Measurements from ENCODE around the gene TMEM132D. TPM values are rescaled to one million over a fixed set of nuclear protein-coding genes. Genes with fewer than 3 reads are reported as not detected.
"Not testable (repeated sequence)": the region's sequence is repeated elsewhere in the genome, so short reads cannot be mapped to it uniquely, and the experiment has no call there.

Gene TMEM132D
- total RNA-seq, 1 donor from 2014 or later = not detected

DNA sequence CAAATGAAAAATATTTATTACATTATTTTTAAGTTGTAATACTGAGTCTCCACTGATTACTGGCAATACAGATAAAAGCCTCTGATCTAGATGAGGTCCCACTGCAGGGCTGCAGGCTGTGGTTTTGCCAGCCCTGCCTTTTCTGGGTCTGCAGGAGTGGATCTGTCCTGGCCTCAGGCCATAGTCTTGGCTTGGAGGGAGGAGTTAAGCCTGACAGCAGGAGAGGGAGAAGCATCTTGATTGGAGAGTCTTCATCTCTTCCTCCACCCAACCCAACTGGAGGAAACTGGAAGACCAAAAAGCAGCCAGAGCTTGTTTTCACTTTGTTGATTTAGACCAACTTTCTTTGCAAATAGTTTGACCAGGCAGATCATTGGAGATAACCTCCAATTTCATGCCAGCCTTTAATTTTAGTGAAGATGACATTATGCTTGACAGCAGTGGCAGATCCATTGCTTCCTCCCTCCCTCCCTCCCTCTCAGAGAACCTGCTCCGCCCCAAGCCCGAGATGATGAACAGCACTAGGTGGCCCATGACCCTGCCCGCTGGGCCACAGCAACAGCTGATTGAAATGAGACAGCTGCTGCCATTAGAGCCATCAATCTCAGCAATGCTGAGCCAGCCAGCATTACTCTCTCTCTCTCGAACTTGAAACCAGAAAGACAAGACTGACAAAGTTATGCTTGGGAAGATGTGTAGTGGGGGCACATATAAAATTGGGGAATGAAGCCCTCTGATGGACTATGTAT lies 828.2 kb downstream of the TMEM132D start:
- intact Hi-C loops (cut with micrococcal nuclease) = no loop called here

DNA sequence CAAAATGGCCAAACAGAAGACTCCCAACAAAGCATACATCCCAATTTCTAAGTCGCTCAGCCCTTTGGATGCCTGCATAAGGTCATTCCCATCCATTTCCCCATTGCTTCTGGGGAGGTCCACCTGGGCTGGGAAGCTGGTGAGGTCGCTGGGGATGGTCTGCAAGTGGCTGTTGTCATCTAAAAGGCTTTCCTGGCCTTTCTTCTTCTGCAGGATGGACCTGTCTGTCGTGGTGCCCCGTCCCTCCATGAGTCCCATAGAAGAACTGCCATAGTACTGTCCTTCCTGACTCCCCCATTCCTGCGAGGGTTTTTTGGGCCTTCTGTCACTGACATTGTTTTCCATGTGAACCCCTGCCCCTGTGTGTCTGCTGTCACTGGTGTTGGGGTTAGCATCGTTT lies 829.4 kb downstream of the TMEM132D start:
- intact Hi-C loops (cut with micrococcal nuclease) = no loop called here

- intact Hi-C loops (cut with micrococcal nuclease) = no loop called here
Measured at GRCh38 chr12:129073157-129073915, 830.5 kb downstream of the TMEM132D start.

- intact Hi-C loops (cut with micrococcal nuclease) = no loop called here
Measured at GRCh38 chr12:129071362-129071761, 832.5 kb downstream of the TMEM132D start.

DNA sequence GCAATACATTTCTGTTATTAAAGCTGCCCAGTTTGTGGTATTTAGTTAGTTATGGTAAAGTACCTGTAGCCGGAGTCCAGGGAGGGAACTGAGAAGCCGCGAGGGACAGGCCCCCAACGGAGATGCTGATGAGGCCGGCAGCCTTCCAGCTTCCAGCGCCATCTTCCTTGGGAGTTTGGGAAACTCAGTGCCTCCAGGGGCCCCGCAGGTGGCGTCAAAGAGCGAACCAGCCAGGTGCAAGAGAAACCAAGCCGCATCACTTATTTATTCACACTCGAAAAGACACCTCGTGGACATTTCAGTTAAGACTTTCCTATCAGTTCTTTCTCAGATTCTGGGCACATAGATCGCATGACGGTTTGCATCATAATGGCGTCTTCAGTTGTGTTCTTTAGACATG lies 833.9 kb downstream of the TMEM132D start:
- intact Hi-C loops (cut with micrococcal nuclease) = no loop called here

DNA sequence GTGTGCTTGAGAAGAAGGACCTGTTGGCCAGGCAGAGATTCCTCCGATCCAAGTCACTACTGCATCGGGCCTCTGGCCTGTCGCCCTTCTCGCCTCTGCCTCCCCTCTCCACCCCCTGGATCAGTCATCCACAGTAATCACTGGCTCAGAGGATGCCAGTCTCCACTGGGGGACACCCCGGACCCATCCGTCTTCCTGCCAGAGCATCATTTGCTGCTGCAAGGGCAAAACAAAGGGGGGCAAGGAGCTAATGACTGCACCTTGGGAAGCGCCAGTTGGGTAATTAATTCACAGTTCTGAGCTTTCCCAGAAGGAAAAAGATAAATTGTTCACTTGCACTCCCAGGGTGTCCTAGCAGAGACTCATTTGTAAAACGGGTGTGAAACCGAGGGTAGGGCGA lies 835.1 kb downstream of the TMEM132D start:
- intact Hi-C loops (cut with micrococcal nuclease) = no loop called here

DNA sequence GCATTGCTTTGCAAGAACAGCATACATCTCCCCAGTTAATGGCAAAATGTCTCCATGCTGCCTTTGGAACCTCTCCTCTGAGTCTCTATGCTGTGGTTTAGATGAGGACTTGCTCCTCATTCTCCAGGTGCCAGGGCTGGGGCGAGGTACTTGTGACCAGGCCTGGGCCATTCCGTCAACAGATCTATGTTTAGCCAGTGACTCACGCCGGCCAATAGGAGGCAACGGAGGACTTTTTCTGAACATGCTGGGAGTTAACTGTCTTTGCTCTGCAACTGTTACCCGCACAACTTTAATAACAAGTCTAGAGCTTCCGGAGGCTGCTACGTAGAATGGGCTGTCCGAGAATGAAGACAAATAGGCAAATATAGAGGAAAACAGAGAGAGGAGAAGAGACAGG lies 836.3 kb downstream of the TMEM132D start:
- intact Hi-C loops (cut with micrococcal nuclease) = no loop called here

DNA sequence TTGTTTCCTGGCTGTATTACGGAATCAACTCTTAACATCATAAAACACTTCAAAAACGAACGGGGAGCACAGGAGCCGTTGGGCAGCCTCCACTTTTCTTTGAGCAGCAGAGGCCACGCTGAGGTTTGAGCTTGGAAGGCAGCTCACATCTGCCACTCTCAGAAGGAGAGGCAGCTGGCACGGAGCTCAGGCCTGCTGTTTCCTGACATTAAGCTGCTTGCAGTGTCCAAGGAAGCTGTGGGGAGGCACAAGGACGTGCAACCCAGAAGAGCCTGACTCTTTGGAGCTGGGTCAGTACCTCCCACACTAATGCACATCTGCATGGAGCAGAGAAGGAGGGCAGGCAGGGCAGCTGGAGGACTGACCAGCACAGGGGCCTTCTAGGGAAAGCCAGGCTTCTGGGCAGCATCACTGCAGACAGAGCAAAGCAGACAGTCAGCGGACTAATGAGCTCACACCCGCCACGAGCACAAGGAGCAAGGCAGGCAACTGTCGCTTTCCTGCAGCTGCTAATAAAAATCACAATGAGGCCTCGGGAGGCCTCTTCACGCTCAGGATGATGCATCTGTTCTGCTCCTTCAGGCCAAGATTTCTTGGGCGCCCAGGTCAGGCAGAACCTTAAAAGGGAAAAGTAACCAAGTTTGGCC lies 839.5 kb downstream of the TMEM132D start:
- intact Hi-C loops (cut with micrococcal nuclease) = no loop called here

GRCh38 chr12:129063600-129063999 lies 840.2 kb downstream of the TMEM132D start:
- intact Hi-C loops (cut with micrococcal nuclease) = no loop called here

DNA sequence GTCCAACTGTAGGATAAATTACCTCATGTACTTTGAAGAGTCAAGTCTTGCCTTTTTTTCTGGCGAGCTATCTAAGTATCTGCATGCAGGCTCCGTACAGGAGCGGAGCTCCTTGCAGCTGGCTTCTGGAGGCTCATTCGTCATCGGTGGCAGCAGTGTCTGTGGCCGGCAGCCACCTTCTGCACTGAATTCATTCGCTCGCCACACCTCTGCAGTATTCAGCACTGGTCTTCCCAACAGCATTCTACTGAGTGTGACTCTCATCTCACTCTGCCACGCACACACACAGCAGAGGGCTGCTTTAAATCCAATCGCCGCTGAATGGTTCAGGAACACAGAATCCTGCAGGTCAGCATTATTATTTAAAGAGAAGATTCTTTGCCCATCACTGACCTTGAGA lies 850.6 kb downstream of the TMEM132D start:
- intact Hi-C loops (cut with micrococcal nuclease) = no loop called here

- intact Hi-C loops (cut with micrococcal nuclease) = no loop called here
Measured at GRCh38 chr12:129052373-129052772, 851.5 kb downstream of the TMEM132D start.

GRCh38 chr12:129049917-129050316 lies 853.9 kb downstream of the TMEM132D start:
- intact Hi-C loops (cut with micrococcal nuclease) = no loop called here

- intact Hi-C loops (cut with micrococcal nuclease) = not testable (repeated sequence)
Measured at GRCh38 chr12:129043334-129043733, 860.5 kb downstream of the TMEM132D start.

DNA sequence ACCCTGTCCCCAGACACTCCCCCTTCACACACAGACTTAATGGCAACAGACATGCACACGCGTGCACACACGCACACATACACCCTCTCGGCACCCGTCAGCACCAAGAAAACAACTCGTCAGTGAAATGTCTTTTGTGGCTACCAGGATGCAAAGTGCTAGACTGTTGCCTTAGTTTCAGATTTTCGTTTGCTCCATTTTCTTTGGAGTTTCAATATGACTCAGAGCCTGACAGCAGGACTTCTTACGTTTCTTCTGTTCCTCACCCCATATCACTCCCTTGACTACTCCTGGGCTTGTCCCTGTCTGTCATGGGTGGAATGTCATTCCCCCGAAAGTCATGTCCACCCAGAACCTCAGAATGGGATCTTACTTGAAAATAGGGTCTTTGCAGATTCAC lies 867.7 kb downstream of the TMEM132D start:
- intact Hi-C loops (cut with micrococcal nuclease) = no loop called here

GRCh38 chr12:129034558-129035289 lies 869.1 kb downstream of the TMEM132D start:
- intact Hi-C loops (cut with micrococcal nuclease) = no loop called here

GRCh38 chr12:129028844-129029243 lies 875.0 kb downstream of the TMEM132D start:
- intact Hi-C loops (cut with micrococcal nuclease) = no loop called here

DNA sequence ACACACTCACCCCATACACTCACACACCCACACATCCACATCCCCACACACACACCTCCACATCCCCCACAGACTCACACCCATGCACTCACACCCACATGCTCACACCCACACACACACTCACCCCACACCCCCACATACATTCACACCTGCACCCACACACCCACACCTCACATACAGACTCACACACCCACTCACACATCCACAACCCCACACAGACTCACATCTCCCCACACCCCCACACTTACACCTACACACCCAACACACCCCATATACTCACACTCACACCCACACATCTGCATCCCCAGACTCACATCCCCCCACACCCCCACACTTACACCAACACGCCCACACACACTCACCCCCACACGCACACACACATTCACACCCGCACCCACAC lies 878.8 kb downstream of the TMEM132D start:
- intact Hi-C loops (cut with micrococcal nuclease) = no loop called here

All from T-helper 1 cell treated with Interleukin-12 subunit alpha and Interleukin-12 subunit beta and Interleukin-4 antibody, amounts not matched to agents 30 ng/mL and 1 ng/mL, for 36 hours (primary cell).